Measurements from ENCODE around the gene SYT1. TPM values are rescaled to one million over a fixed set of nuclear protein-coding genes. Genes with fewer than 3 reads are reported as not detected.

The SYT1 gene
- total and polyA plus RNA-seq, 4 donors: 0.53 to 0.84 (median 0.64) TPM

DNA sequence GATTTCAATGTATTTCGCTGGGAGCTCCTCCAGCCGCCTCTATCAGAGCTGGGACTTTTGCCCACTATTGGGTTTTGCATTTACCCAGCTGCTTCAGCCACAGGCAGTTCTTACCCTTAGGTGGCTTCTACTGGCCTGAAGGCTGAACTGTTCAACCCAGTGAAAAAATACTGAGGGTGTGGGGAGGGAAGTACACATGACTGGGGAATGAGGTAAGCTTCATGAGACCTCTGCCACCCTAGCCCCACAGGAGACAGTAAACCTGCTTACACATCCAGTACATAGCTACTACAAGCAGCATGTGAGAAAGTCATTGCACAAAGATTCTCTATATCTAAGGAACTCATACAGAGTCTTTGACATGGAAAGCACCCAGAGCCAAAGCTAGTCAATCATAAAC is 411.1 kb downstream of the SYT1 start:
- Histone ChIP-seq H3K4me1 (ENCODE audit: control insufficient read depth in 4 of 4, insufficient read depth in 4 of 4, low read length in 3 of 4) (no peaks in the 10 kb centered on the region), H3K27ac (ENCODE audit: low read depth in 1 of 2, low read length in 2 of 2) (no peak overlapping the region), H3K27me3 (ENCODE audit: control insufficient read depth in 4 of 4, insufficient read depth in 4 of 4, low read length in 3 of 4) (no peaks in the 10 kb centered on the region), H3K36me3 (ENCODE audit: control insufficient read depth in 4 of 4, insufficient read depth in 3 of 4, low read depth in 1 of 4, low read length in 3 of 4) (no peaks in the 10 kb centered on the region), H3K4me3 (ENCODE audit: low read depth in 1 of 3, low read length in 3 of 3) (no peak overlapping the region), H3K9me3 (ENCODE audit: control insufficient read depth in 4 of 4, low read length in 3 of 4) (peaks cover 0 to 7% (median 0%) of the 10 kb centered on the region in 4 donors), H3K9ac (ENCODE audit: low read depth in 1 of 2, low read length in 2 of 2) (no peak overlapping the region)
- DNase-seq (ENCODE audit: low spot score): no peak
- TF ChIP-seq, protein P1, sequence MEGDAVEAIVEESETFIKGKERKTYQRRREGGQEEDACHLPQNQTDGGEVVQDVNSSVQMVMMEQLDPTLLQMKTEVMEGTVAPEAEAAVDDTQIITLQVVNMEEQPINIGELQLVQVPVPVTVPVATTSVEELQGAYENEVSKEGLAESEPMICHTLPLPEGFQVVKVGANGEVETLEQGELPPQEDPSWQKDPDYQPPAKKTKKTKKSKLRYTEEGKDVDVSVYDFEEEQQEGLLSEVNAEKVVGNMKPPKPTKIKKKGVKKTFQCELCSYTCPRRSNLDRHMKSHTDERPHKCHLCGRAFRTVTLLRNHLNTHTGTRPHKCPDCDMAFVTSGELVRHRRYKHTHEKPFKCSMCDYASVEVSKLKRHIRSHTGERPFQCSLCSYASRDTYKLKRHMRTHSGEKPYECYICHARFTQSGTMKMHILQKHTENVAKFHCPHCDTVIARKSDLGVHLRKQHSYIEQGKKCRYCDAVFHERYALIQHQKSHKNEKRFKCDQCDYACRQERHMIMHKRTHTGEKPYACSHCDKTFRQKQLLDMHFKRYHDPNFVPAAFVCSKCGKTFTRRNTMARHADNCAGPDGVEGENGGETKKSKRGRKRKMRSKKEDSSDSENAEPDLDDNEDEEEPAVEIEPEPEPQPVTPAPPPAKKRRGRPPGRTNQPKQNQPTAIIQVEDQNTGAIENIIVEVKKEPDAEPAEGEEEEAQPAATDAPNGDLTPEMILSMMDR (IDR thresholded peaks at IDR 0.05; ENCODE audit: low read depth, low read length, missing input control): no peak
- no peak for TF ChIP-seq HNF4G (IDR thresholded peaks at IDR 0.05)
- TF ChIP-seq HNF4A (conservative IDR thresholded peaks at IDR 0.05): no peak
- no peak for TF ChIP-seq SP1 (IDR thresholded peaks at IDR 0.05)
- TF ChIP-seq, protein P2, sequence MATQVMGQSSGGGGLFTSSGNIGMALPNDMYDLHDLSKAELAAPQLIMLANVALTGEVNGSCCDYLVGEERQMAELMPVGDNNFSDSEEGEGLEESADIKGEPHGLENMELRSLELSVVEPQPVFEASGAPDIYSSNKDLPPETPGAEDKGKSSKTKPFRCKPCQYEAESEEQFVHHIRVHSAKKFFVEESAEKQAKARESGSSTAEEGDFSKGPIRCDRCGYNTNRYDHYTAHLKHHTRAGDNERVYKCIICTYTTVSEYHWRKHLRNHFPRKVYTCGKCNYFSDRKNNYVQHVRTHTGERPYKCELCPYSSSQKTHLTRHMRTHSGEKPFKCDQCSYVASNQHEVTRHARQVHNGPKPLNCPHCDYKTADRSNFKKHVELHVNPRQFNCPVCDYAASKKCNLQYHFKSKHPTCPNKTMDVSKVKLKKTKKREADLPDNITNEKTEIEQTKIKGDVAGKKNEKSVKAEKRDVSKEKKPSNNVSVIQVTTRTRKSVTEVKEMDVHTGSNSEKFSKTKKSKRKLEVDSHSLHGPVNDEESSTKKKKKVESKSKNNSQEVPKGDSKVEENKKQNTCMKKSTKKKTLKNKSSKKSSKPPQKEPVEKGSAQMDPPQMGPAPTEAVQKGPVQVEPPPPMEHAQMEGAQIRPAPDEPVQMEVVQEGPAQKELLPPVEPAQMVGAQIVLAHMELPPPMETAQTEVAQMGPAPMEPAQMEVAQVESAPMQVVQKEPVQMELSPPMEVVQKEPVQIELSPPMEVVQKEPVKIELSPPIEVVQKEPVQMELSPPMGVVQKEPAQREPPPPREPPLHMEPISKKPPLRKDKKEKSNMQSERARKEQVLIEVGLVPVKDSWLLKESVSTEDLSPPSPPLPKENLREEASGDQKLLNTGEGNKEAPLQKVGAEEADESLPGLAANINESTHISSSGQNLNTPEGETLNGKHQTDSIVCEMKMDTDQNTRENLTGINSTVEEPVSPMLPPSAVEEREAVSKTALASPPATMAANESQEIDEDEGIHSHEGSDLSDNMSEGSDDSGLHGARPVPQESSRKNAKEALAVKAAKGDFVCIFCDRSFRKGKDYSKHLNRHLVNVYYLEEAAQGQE (IDR thresholded peaks at IDR 0.05): no peak
- TF ChIP-seq RXRA (IDR thresholded peaks at IDR 0.05): no peak
- TF ChIP-seq, protein P3, sequence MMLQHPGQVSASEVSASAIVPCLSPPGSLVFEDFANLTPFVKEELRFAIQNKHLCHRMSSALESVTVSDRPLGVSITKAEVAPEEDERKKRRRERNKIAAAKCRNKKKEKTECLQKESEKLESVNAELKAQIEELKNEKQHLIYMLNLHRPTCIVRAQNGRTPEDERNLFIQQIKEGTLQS (IDR thresholded peaks at IDR 0.05): no peak
- no peak for TF ChIP-seq FOXA1 (IDR thresholded peaks at IDR 0.05)
- TF ChIP-seq, protein P4, sequence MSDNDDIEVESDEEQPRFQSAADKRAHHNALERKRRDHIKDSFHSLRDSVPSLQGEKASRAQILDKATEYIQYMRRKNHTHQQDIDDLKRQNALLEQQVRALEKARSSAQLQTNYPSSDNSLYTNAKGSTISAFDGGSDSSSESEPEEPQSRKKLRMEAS (IDR thresholded peaks at IDR 0.05): no peak
- TF ChIP-seq EGR1 (IDR thresholded peaks at IDR 0.05; ENCODE audit: low read depth in 2 of 2): no peak
- 85% methylated on average over 2 of the region's 2 CpGs for WGBS

DNA sequence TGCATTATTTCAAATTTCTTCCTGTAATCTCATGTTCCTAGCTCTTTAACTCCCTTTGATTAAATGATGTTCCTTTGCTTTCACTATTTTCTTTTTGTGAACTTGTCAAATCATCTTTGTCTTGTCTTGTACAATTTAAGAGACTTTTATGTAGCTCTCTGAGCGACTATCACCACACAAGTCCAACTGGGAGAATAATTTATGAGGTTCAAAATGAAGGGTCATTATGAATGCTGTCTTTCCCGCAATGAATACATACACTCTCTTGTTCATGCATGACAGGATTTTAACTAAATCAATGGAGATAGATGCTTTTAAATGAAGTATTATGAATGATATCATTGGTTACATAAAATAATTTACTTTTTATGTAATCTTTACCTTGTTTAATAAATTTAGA is 418.8 kb downstream of the SYT1 start:
- no peaks in the 10 kb centered on the region for H3K4me1 ChIP-seq (ENCODE audit: control insufficient read depth in 4 of 4, insufficient read depth in 4 of 4, low read length in 3 of 4)
- DNase-seq (ENCODE audit: low spot score): no peak
- no peaks in the 10 kb centered on the region for H3K27me3 ChIP-seq (ENCODE audit: control insufficient read depth in 4 of 4, insufficient read depth in 4 of 4, low read length in 3 of 4)
- WGBS: 85% methylated on average over 2 of the region's 2 CpGs
- no peak overlapping the region for H3K9ac ChIP-seq (ENCODE audit: low read depth in 1 of 2, low read length in 2 of 2)
- no peak overlapping the region for H3K27ac ChIP-seq (ENCODE audit: low read depth in 1 of 2, low read length in 2 of 2)
- H3K36me3 ChIP-seq (ENCODE audit: control insufficient read depth in 4 of 4, insufficient read depth in 3 of 4, low read depth in 1 of 4, low read length in 3 of 4): no peaks in the 10 kb centered on the region
- H3K4me3 ChIP-seq (ENCODE audit: low read depth in 1 of 3, low read length in 3 of 3): no peak overlapping the region
- peaks cover 0 to 3% (median 0%) of the 10 kb centered on the region in 4 donors for H3K9me3 ChIP-seq (ENCODE audit: control insufficient read depth in 4 of 4, low read length in 3 of 4)
- TF ChIP-seq, protein P3 (IDR thresholded peaks at IDR 0.05): no peak
- TF ChIP-seq YY1 (IDR thresholded peaks at IDR 0.05): no peak
- no peak for TF ChIP-seq SP1 (IDR thresholded peaks at IDR 0.05)
- TF ChIP-seq, protein P4 (IDR thresholded peaks at IDR 0.05): no peak
- TF ChIP-seq TAF1 (conservative IDR thresholded peaks at IDR 0.05): no peak
- TF ChIP-seq RXRA (IDR thresholded peaks at IDR 0.05): no peak
- TF ChIP-seq, protein P2 (IDR thresholded peaks at IDR 0.05): no peak
- TF ChIP-seq GABPA (IDR thresholded peaks at IDR 0.05 in 1 of 2, conservative IDR thresholded peaks at IDR 0.05 in 1 of 2): no peak
- no peak for TF ChIP-seq NR2F2 (IDR thresholded peaks at IDR 0.05)
- no peak for TF ChIP-seq HNF4A (conservative IDR thresholded peaks at IDR 0.05)
- no peak for TF ChIP-seq JUND (IDR thresholded peaks at IDR 0.05)
- TF ChIP-seq EGR1 (IDR thresholded peaks at IDR 0.05; ENCODE audit: low read depth in 2 of 2): no peak
- TF ChIP-seq RAD21 (IDR thresholded peaks at IDR 0.05): no peak
- TF ChIP-seq HNF4G (IDR thresholded peaks at IDR 0.05): no peak
- no peak for TF ChIP-seq FOXA1 (IDR thresholded peaks at IDR 0.05)
- TF ChIP-seq, protein P5, sequence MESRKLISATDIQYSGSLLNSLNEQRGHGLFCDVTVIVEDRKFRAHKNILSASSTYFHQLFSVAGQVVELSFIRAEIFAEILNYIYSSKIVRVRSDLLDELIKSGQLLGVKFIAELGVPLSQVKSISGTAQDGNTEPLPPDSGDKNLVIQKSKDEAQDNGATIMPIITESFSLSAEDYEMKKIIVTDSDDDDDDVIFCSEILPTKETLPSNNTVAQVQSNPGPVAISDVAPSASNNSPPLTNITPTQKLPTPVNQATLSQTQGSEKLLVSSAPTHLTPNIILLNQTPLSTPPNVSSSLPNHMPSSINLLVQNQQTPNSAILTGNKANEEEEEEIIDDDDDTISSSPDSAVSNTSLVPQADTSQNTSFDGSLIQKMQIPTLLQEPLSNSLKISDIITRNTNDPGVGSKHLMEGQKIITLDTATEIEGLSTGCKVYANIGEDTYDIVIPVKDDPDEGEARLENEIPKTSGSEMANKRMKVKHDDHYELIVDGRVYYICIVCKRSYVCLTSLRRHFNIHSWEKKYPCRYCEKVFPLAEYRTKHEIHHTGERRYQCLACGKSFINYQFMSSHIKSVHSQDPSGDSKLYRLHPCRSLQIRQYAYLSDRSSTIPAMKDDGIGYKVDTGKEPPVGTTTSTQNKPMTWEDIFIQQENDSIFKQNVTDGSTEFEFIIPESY (IDR thresholded peaks at IDR 0.05): no peak

Measured in liver (tissue), 9 donors.